Measurements from ENCODE around the gene ATL2.
"Not testable (repeated sequence)": the region's sequence is repeated elsewhere in the genome, so short reads cannot be mapped to it uniquely, and the experiment has no call there.

The ATL2 gene

DNA sequence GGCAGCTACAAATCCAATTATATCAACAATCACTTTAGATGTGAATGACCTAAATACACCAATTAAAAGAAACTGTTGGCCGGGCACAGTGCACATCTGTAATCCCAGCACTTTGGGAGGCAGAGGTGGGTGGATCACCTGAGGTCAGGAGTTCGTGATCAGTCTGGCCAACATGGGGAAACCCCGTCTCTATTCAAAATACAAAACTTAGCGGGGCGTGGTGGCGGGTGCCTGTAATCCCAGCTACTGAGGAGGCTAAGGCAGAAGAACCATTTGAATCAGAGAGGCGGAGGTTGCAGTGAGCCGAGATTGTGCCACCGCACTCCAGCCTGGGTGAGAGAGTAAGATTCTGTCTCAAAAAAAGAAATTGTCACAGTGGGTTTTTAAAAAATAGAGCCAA, 49.5 kb downstream of the ATL2 start:
- DNase-seq (ENCODE audit: low spot score) = no peak

DNA sequence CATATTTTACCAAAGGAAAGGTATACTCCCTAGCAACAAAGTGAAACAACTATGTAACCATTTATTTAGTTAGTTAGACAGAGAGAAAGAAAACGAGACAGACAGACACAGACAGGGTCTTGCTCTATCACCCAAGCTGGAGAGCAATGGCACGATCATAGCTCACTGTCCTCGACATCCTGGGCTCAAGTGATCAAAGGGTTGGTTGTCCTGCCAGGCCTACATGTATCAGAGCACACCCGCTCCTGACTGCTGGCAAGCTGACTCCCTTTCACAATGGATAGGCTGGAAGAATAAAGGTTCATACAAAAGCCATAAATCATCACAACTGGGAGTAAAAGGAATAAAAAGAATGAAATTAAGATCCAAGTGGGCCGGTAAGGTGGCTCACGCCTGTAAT, 53.5 kb downstream of the ATL2 start:
- DNase-seq (ENCODE audit: low spot score) = no peak

- DNase-seq (ENCODE audit: low spot score) = no peak
Observed at GRCh38 chr2:38322224-38322914, 54.7 kb downstream of the ATL2 start.

DNA sequence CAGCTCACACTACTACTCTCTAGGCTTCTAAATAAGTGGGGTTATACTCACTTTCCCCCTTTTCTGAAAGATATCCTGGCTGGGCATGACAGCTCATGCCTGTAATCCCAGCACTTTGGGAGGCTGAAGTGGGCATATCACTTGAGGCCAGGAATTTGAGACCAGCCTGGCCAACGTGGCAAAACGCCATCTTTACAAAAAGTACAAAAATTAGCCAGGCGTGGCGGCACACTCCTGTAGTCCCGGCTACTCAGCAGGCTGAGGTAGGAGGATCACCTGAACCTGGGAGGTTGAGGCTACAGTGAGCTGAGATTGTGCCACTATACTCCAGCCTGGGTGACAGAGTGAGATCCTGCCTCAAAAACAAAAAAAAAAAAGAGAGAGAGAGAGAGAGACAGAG, 57.8 kb downstream of the ATL2 start:
- not testable (repeated sequence) for DNase-seq (ENCODE audit: low spot score)

DNA sequence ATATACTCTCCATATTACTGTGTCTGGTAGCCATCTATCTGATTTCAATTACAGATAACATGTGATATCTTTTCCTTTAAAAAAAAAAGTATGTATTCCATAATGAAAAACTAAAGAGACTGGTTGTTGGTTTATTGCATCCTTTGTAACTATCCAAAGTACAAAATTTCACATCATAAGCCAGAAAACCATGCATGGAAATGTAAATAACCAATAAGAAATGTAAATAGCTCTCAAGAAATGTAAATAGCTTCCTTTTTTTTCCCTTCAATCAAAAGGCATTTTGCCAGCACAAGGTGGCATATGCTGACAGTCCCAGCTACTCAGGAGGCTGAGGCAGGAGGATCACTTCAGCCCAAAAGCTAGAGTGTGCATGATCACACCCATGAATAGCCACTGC, 59.3 kb downstream of the ATL2 start:
- no peak for DNase-seq (ENCODE audit: low spot score)

- peak; percentile 31 for DNase-seq (ENCODE audit: low spot score)
Observed at GRCh38 chr2:38315707-38316333, 61.3 kb downstream of the ATL2 start.

GRCh38 chr2:38308821-38309220, 68.3 kb downstream of the ATL2 start:
- no peak for DNase-seq (ENCODE audit: low spot score)

DNA sequence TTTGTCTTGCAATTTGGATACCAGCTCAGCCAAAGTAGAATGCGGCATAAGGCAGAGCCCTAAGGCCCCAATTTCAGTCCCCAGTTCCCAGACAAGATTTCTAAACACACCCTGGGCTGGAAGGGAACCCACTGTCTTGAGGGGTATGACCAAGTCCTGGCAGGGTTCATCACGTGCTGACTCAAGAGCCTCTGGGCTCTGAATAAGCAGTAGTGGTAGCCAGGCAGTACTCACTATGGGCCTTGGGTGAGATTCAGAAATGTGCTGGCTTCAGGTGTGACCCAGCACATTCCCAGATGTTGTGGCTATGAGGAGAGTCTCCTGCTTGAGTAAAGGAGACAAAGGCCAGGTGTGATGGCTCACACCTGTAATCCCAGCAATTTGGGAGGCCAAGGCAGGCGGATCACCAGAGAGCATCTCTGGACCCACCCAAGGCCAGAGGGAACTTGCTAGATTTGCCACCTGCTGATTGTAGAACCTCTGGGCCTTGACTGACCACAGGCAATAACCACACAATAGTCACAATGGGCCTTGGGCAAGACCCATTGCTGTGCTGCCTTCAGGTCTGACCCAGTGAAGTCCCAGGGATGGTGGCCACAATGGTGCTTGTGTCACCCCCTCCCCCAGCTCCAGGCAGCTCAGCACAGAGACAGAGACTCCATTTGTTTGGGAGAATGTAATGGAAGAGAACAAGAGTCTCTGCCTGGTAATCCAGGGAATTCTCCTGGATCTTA, 74.9 kb downstream of the ATL2 start:
- DNase-seq (ENCODE audit: low spot score) = no peak

GRCh38 chr2:38301340-38301968, 75.6 kb downstream of the ATL2 start:
- DNase-seq (ENCODE audit: low spot score) = no peak

DNA sequence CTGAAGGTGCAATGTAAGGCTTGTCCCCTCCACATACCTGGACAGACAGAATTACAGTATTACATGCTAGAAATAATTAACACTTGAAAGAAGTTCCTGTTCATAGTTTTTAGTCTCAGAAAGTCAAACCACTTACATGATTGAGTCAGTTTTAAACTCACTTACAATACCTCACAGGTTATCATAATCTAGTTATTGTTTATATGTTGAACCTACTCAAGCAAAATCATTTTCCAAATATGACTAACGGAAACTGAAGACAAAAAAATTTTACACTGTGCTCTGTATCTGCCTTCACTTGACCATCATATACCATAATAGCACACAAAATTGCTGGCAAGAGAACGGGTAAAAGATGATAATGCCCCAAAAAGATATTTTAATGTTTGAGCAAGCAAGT, 78.5 kb downstream of the ATL2 start:
- DNase-seq (ENCODE audit: low spot score) = no peak

GRCh38 chr2:38296197-38296780, 80.8 kb downstream of the ATL2 start:
- no peak for DNase-seq (ENCODE audit: low spot score)

- DNase-seq (ENCODE audit: low spot score) = no peak
Observed at GRCh38 chr2:38294597-38294996, 82.5 kb downstream of the ATL2 start.

DNA sequence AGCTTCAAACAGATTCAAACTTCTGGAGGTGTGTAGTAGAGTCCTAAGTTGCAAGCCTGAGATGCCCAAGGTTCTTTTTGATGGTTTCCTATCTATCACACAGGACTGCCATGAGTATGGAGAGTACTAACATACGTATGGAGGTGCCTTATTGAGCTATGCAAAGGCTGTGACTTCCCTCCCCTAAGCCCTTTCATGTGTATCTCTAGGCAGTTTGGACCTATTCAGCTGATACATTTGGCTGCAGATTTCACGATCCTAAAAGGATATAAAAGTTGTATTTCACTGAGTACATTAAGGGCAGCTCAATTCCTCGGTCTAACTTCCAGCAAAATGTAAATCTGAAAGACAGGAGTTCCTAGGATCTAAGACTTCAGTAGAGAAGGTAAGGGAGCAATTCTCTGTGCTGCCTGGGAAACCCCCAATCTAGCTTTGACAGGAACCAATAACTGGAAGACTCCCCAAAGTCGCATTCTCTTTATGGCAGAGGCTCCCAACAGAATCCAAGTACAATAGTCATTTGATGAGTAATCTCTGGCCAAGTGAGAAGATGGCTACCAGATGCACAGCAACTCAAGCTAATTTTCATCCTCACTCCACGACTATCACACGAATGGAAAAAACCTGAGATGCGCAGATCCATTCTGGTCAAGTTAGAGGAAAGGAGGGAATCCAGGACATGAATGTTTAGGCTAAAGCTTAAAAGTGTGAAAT, 83.8 kb downstream of the ATL2 start:
- no peak for DNase-seq (ENCODE audit: low spot score)

GRCh38 chr2:38290332-38290731, 86.7 kb downstream of the ATL2 start:
- no peak for DNase-seq (ENCODE audit: low spot score)

DNA sequence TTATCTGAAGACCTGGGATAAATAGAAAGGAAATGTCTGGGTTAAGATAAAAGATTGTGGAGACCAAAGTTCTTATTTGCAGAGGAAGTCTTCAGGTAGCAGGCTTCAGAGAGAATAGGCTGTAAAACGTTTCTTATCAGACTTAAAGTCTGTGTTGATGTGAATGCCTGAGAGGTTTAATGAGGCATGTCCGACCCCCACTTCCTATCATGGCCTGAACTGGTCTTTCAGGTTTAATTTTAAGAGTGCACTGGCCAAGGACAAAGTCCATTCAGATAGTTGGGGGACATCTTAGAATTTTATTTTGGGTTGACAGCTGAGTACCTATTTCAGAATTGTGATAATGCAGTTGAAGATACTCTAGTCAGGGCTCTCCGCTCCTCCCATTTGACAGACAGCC, 92.1 kb downstream of the ATL2 start:
- no peak for DNase-seq (ENCODE audit: low spot score)

GRCh38 chr2:38281095-38281742, 95.9 kb downstream of the ATL2 start:
- DNase-seq (ENCODE audit: low spot score) = no peak

DNA sequence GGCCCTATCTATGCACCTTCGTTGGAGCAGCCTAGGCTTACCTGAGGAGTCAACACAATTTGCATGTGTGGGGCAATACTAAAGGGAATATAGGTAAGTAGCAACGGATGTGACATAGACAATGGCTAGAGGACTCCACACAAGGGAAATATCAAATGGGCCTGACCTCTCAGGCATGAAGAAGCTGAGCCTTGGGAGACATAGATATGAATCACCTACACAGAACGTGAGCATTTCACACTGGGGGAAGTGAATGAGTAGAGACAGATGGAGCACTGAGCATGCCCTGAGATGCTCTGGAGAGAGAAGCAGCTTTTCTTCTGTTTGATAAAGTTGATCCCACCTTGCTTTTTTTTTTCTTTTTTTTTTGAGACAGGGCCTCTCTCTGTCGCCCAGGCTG, 97.9 kb downstream of the ATL2 start:
- no peak for DNase-seq (ENCODE audit: low spot score)

GRCh38 chr2:38278117-38278438, 99.0 kb downstream of the ATL2 start:
- DNase-seq (ENCODE audit: low spot score) = not testable (repeated sequence)

DNA sequence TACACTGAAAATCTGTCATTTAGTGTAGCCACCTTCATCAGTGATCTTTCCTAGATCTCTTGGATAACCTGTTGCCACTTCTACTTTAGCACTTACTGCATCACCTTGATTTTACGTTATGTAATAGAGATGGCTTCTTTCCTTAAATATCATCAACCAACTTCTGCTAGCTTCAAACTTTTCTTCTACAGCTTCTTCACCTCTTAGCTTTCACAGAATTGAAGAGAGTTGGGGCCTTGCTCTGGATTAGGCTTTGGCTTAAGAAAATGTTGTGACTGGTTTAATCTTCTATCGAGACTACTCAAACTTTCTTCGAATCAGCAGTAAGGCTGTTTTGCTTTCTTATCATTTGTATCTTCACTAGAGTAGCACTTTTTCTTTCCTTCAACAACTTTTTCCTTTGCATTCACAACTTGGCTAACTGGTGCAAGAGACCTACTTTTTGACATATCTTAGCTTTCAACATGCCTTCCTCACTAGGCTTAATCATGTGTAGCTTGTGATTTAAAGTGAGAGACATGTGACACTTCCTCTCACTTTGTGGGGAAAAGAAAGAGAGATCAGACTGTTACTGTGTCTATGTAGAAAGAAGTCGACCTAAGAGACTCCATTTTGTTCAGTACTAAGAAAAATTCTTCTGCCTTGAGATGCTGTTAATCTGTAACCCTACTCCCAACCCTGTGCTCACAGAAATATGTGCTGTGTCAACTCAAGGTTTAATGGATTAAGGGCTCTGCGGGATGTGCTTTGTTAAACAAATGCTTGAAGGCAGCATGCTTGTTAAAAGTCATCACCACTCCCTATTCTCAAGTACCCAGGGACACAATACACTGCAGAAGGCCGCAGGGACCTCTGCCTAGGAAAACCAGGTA, 99.6 kb downstream of the ATL2 start:
- no peak for DNase-seq (ENCODE audit: low spot score)
